DOHH2 (cell line): Measurements from ENCODE around the gene ZNF785.
"Not testable (repeated sequence)": the region's sequence is repeated elsewhere in the genome, so short reads cannot be mapped to it uniquely, and the experiment has no call there.

ENCODE experiments used
- H3F3A ChIP-seq: fragments of 200-600 bp; sonication (generic), shearing (Covaris generic); 2 replicates; pipeline ENCODE4 v1.6.0; 2016; ENCODE audit warnings: antibody characterized with exemption, mild to moderate bottlenecking; ENCODE audit not compliant: control insufficient read depth, insufficient read depth
- H3K27ac ChIP-seq: fragments of 200-600 bp; sonication (generic); 2 replicates; pipeline ENCODE4 v1.5.1; 2014; ENCODE audit warnings: low read depth, mild to moderate bottlenecking, low read length, moderate library complexity
- H3K27me3 ChIP-seq: fragments of 200-600 bp; sonication (generic); 2 replicates; pipeline ENCODE4 v1.6.1; 2014; ENCODE audit warnings: mild to moderate bottlenecking, low read length, mixed read lengths; ENCODE audit not compliant: control insufficient read depth
- H3K36me3 ChIP-seq: fragments of 200-600 bp; sonication (generic); 2 replicates; pipeline ENCODE4 v1.6.1; 2014; ENCODE audit warnings: mild to moderate bottlenecking, low read length, moderate library complexity, mixed read lengths; ENCODE audit not compliant: control insufficient read depth
- H3K4me1 ChIP-seq: fragments of 200-600 bp; sonication (generic); 2 replicates; pipeline ENCODE4 v1.6.1; 2014; ENCODE audit warnings: mild to moderate bottlenecking, low read length, mixed read lengths; ENCODE audit not compliant: control insufficient read depth
- H3K4me2 ChIP-seq: fragments of 200-600 bp; sonication (generic); 2 replicates; pipeline ENCODE4 v1.6.0; 2014; ENCODE audit warnings: mild to moderate bottlenecking, low read length, moderate library complexity
- H3K4me3 ChIP-seq: fragments of 200-600 bp; sonication (generic); 2 replicates; pipeline ENCODE4 v1.5.1; 2014; ENCODE audit warnings: mild to moderate bottlenecking, low read length, mixed read lengths
- H3K79me2 ChIP-seq: fragments of 200-600 bp; sonication (generic); 2 replicates; pipeline ENCODE4 v1.6.1; 2014; ENCODE audit warnings: mild to moderate bottlenecking, low read length, mixed read lengths; ENCODE audit not compliant: control insufficient read depth
- H3K9me2 ChIP-seq: fragments of 200-600 bp; sonication (generic); replicated peaks from 2 replicates; pipeline ENCODE4 v1.6.1; 2014; ENCODE audit warnings: mild to moderate bottlenecking, low read length, mixed read lengths; ENCODE audit not compliant: control insufficient read depth
- H3K9me3 ChIP-seq: fragments of 200-600 bp; sonication (generic); 2 replicates; pipeline ENCODE4 v1.6.1; 2014; ENCODE audit warnings: antibody characterized with exemption, low read length, mixed read lengths; ENCODE audit not compliant: control insufficient read depth, insufficient read depth
- H4K20me1 ChIP-seq: fragments of 200-600 bp; sonication (generic); 2 replicates; pipeline ENCODE4 v1.6.0; 2014; ENCODE audit warnings: low read depth, mild to moderate bottlenecking, antibody characterized with exemption, low read length, moderate library complexity; ENCODE audit not compliant: control insufficient read depth, insufficient read depth
- CTCF ChIP-seq: fragments of 200-600 bp; sonication (generic); IDR thresholded peaks from one replicate; pipeline ENCODE4 v1.5.1; 2014; ENCODE audit warnings: antibody characterized with exemption, mild to moderate bottlenecking, low read depth, low read length; ENCODE audit not compliant: poor library complexity, severe bottlenecking
- EZH2phosphoT487 ChIP-seq: fragments of 200-600 bp; sonication (generic); IDR thresholded peaks from 2 replicates; pipeline ENCODE4 v1.6.1; 2017; ENCODE audit warnings: borderline replicate concordance, mild to moderate bottlenecking, antibody characterized with exemption, low read length, moderate library complexity, mixed read lengths

ZNF785 gene

GRCh38 chr16:30600215-30600614 lies 14.7 kb upstream of the ZNF785 start:
- no peak overlapping the region for H3K27ac ChIP-seq
- peaks cover 4% of the 10 kb centered on the region for H3K4me1 ChIP-seq
- no peaks in the 10 kb centered on the region for H3K9me2 ChIP-seq
- H3K27me3 ChIP-seq = no peaks in the 10 kb centered on the region
- TF ChIP-seq EZH2phosphoT487 (no peak), CTCF (no peak)
- no peak overlapping the region for H3K4me3 ChIP-seq
- H3K79me2 ChIP-seq = no peaks in the 10 kb centered on the region
- no peaks in the 10 kb centered on the region for H3K9me3 ChIP-seq
- no peaks in the 10 kb centered on the region for H4K20me1 ChIP-seq
- H3K36me3 ChIP-seq = peaks cover 35% of the 10 kb centered on the region
- peaks cover 10% of the 10 kb centered on the region for H3F3A ChIP-seq
- no peak overlapping the region for H3K4me2 ChIP-seq

DNA sequence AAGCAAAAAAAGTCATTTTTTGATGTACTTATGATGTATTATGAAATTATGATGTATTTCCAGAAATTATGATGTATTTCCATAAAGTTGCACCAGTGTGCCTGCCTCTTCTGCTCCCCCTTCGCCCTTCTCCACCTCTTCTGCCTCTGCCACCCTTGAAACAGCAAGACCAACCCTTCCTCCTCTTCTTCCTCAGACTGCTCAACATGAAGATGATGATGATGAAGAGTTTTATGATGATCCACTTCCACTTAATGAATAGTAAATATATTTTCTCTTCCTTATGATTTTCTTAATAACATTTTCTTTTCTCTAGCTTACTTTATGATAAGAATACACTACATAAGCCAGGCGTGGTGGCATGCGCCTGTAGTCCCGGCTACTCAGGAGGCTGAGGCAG lies 7.4 kb upstream of the ZNF785 start:
- Histone ChIP-seq H3K79me2 (peaks cover 4% of the 10 kb centered on the region), H4K20me1 (no peaks in the 10 kb centered on the region)
- TF ChIP-seq EZH2phosphoT487 (no peak), CTCF (no peak)

GRCh38 chr16:30590869-30591268 lies 5.4 kb upstream of the ZNF785 start:
- H3K27ac ChIP-seq, H3K9me2 ChIP-seq, H3F3A ChIP-seq, H3K27me3 ChIP-seq, H3K9me3 ChIP-seq, H3K4me2 ChIP-seq, H4K20me1 ChIP-seq, H3K4me3 ChIP-seq: not testable (repeated sequence)
- Histone ChIP-seq H3K79me2 (peaks cover 23% of the 10 kb centered on the region), H3K36me3 (peaks cover 21% of the 10 kb centered on the region), H3K4me1 (peaks cover 32% of the 10 kb centered on the region)

More for the DNA sequence above, 7.4 kb upstream of the ZNF785 start:
- H3K27me3 ChIP-seq = no peaks in the 10 kb centered on the region
- H3K9me2 ChIP-seq = no peaks in the 10 kb centered on the region
- peaks cover 4% of the 10 kb centered on the region for H3K36me3 ChIP-seq
- H3K4me1 ChIP-seq = peaks cover 16% of the 10 kb centered on the region
- peaks cover 8% of the 10 kb centered on the region for H3F3A ChIP-seq
- H3K9me3 ChIP-seq = no peaks in the 10 kb centered on the region
- no peak overlapping the region for H3K27ac ChIP-seq
- H3K4me2 ChIP-seq = no peak overlapping the region
- H3K4me3 ChIP-seq = no peak overlapping the region

GRCh38 chr16:30589582-30589981 lies 4.1 kb upstream of the ZNF785 start:
- H3K27ac ChIP-seq, H3K9me2 ChIP-seq, H3F3A ChIP-seq, H3K4me3 ChIP-seq, H3K9me3 ChIP-seq, H3K27me3 ChIP-seq, H3K4me2 ChIP-seq, H4K20me1 ChIP-seq: not testable (repeated sequence)
- peaks cover 35% of the 10 kb centered on the region for H3K4me1 ChIP-seq
- H3K79me2 ChIP-seq = peaks cover 34% of the 10 kb centered on the region
- peaks cover 25% of the 10 kb centered on the region for H3K36me3 ChIP-seq
